ENCODE results near the gene TENT5A.
"Not testable (repeated sequence)": the region's sequence is repeated elsewhere in the genome, so short reads cannot be mapped to it uniquely, and the experiment has no call there.

The TENT5A gene

GRCh38 chr6:81741689-81742088, 10.8 kb downstream of the TENT5A start:
- Histone ChIP-seq H3K36me3 (replicated peaks) (no peaks in the 10 kb centered on the region), H3K4me3 (ENCODE audit: low read depth, low read length) (no peak overlapping the region), H3K27me3 (replicated peaks) (no peaks in the 10 kb centered on the region), H3K27ac (no peak overlapping the region)
- in situ Hi-C loops (cut with HindIII; ENCODE audit: low pct_ligation_motif_present, low sequenced_read_pairs) = no loop called here
- DNase-seq = no peak
- TF ChIP-seq CTCF (IDR thresholded peaks at IDR 0.05; ENCODE audit: low read depth, low read length, missing control alignments) = no peak

- H3K36me3 ChIP-seq (replicated peaks); H3K27ac ChIP-seq; DNase-seq; H3K4me3 ChIP-seq (ENCODE audit: low read depth, low read length); H3K27me3 ChIP-seq (replicated peaks); in situ Hi-C loops (cut with HindIII; ENCODE audit: low pct_ligation_motif_present, low sequenced_read_pairs): not testable (repeated sequence)
Observed at GRCh38 chr6:81740591-81740990, 11.9 kb downstream of the TENT5A start.

GRCh38 chr6:81739230-81740195, 13.0 kb downstream of the TENT5A start:
- in situ Hi-C loops (cut with HindIII; ENCODE audit: low pct_ligation_motif_present, low sequenced_read_pairs) = no loop called here
- no peak overlapping the region for H3K27ac ChIP-seq
- no peaks in the 10 kb centered on the region for H3K36me3 ChIP-seq (replicated peaks)
- no peak overlapping the region for H3K4me3 ChIP-seq (ENCODE audit: low read depth, low read length)
- no peak for TF ChIP-seq CTCF (IDR thresholded peaks at IDR 0.05; ENCODE audit: low read depth, low read length, missing control alignments)
- DNase-seq = no peak
- H3K27me3 ChIP-seq (replicated peaks) = no peaks in the 10 kb centered on the region

- DNase-seq = no peak
- no peaks in the 10 kb centered on the region for H3K36me3 ChIP-seq (replicated peaks)
- no peaks in the 10 kb centered on the region for H3K27me3 ChIP-seq (replicated peaks)
- H3K27ac ChIP-seq = no peak overlapping the region
- in situ Hi-C loops (cut with HindIII; ENCODE audit: low pct_ligation_motif_present, low sequenced_read_pairs) = no loop called here
- TF ChIP-seq CTCF (IDR thresholded peaks at IDR 0.05; ENCODE audit: low read depth, low read length, missing control alignments) = no peak
- no peak overlapping the region for H3K4me3 ChIP-seq (ENCODE audit: low read depth, low read length)
Observed at GRCh38 chr6:81736428-81736827, 16.1 kb downstream of the TENT5A start.

GRCh38 chr6:81735756-81736380, 16.6 kb downstream of the TENT5A start:
- no peak for TF ChIP-seq CTCF (IDR thresholded peaks at IDR 0.05; ENCODE audit: low read depth, low read length, missing control alignments)
- no peaks in the 10 kb centered on the region for H3K27me3 ChIP-seq (replicated peaks)
- in situ Hi-C loops (cut with HindIII; ENCODE audit: low pct_ligation_motif_present, low sequenced_read_pairs) = no loop called here
- no peaks in the 10 kb centered on the region for H3K36me3 ChIP-seq (replicated peaks)
- no peak overlapping the region for H3K27ac ChIP-seq
- no peak overlapping the region for H3K4me3 ChIP-seq (ENCODE audit: low read depth, low read length)
- DNase-seq = no peak

GRCh38 chr6:81734500-81735150, 17.9 kb downstream of the TENT5A start:
- DNase-seq = no peak
- in situ Hi-C loops (cut with HindIII; ENCODE audit: low pct_ligation_motif_present, low sequenced_read_pairs) = no loop called here
- no peak overlapping the region for H3K4me3 ChIP-seq (ENCODE audit: low read depth, low read length)
- no peak overlapping the region for H3K27ac ChIP-seq
- no peaks in the 10 kb centered on the region for H3K27me3 ChIP-seq (replicated peaks)
- no peaks in the 10 kb centered on the region for H3K36me3 ChIP-seq (replicated peaks)
- no peak for TF ChIP-seq CTCF (IDR thresholded peaks at IDR 0.05; ENCODE audit: low read depth, low read length, missing control alignments)

All from brain microvascular endothelial cell (primary cell).